ENCODE results near the gene GPRIN3.

DNA sequence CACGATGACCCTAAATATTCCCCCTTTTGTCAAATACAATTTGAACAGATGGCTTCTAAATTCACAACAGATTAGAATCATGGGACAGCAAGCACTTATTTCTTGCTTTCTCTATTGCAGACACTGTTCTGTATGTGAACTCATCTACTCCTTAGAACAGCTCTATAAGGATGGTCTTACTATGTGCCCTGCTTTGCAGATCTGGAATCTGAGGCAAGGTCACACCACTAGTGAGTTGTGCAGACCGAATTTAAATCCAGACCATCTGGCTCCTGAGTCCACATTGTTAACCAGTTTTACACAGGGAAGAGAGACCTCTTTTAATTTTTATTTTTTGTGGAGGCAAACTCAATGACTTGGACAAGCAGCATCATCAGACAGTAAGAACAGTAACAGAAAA is 50.2 kb downstream of the GPRIN3 start:
- TF ChIP-seq GLI4 (tag by site-specific recombination; IDR thresholded peaks at IDR 0.05), result no peak
- no peak for TF ChIP-seq ZNF626 (tag by site-specific recombination; IDR thresholded peaks at IDR 0.05)
- no peak for TF ChIP-seq ZNF791 (tag by site-specific recombination; IDR thresholded peaks at IDR 0.05)
- no peak for TF ChIP-seq ZNF510 (tag by site-specific recombination; IDR thresholded peaks at IDR 0.05; ENCODE audit: insufficient replicate concordance)
- TF ChIP-seq, protein P1, sequence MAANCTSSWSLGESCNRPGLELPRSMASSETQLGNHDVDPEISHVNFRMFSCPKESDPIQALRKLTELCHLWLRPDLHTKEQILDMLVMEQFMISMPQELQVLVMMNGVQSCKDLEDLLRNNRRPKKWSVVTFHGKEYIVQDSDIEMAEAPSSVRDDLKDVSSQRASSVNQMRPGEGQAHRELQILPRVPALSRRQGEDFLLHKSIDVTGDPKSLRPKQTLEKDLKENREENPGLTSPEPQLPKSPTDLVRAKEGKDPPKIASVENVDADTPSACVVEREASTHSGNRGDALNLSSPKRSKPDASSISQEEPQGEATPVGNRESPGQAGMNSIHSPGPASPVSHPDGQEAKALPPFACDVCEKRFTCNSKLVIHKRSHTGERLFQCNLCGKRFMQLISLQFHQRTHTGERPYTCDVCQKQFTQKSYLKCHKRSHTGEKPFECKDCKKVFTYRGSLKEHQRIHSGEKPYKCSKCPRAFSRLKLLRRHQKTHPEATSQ (tag by site-specific recombination; IDR thresholded peaks at IDR 0.05), result no peak
- no peak for TF ChIP-seq ZNF610 (tag by site-specific recombination; IDR thresholded peaks at IDR 0.05; ENCODE audit: borderline replicate concordance)
- TF ChIP-seq SP2 (tag by site-specific recombination; IDR thresholded peaks at IDR 0.05), result no peak

Measured in HEK293 (cell line).